IPS-18c (cell line): ENCODE data around the gene DEGS1.
"Not testable (repeated sequence)": the region's sequence is repeated elsewhere in the genome, so short reads cannot be mapped to it uniquely, and the experiment has no call there.

Experiments used
- H3K4me3 ChIP-seq: 2 replicates; pipeline ENCODE4 v1.7.0; 2013; ENCODE audit warnings: low read depth, mild to moderate bottlenecking, low read length, moderate library complexity; ENCODE audit not compliant: insufficient read depth
- H3K9me3 ChIP-seq: one replicate; pipeline ENCODE4 v1.6.1; 2013; ENCODE audit warnings: mild to moderate bottlenecking, low read length, moderate library complexity; ENCODE audit not compliant: control insufficient read depth, insufficient read depth

DEGS1 gene

DNA sequence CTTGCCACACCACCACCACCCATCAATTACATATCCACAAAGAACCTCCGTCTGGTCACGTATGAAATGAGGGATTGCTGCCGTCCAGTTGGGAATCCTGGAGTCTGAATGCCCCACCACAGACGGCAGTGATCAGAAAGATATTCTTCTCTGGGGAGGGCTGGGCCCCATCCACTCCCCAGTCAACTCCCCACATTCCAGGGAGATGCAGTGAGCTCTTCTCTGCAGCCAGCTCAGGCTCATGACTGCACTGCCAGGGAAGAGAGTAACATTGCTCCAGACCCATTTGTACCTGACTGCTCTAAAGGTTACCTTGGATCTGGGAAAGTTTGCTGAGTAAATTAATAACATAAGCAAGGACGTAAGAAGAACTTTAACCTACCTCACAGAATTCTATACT is 18.3 kb downstream of the DEGS1 start:
- Histone ChIP-seq H3K4me3 (no peak overlapping the region), H3K9me3 (no peaks in the 10 kb centered on the region)

DNA sequence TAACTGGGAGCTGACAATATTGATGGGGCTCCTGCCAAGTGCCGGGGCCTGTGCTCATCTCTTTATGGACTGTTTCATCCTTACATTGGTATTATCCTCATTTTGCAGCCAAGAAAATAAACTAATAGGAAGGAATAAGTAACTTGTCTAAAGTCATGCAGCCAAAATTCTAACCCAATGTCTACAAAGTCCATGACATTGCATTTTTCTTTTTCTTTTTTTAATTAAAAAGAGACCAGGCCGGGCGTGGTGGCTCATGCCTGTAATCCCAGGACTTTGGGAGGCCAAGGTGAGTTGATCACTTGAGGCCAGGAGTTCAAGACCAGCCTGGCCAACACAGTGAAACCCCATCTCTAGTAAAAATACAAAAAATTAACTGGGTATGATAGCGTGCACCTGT is 18.8 kb downstream of the DEGS1 start:
- Histone ChIP-seq H3K9me3 (no peaks in the 10 kb centered on the region), H3K4me3 (no peak overlapping the region)

DNA sequence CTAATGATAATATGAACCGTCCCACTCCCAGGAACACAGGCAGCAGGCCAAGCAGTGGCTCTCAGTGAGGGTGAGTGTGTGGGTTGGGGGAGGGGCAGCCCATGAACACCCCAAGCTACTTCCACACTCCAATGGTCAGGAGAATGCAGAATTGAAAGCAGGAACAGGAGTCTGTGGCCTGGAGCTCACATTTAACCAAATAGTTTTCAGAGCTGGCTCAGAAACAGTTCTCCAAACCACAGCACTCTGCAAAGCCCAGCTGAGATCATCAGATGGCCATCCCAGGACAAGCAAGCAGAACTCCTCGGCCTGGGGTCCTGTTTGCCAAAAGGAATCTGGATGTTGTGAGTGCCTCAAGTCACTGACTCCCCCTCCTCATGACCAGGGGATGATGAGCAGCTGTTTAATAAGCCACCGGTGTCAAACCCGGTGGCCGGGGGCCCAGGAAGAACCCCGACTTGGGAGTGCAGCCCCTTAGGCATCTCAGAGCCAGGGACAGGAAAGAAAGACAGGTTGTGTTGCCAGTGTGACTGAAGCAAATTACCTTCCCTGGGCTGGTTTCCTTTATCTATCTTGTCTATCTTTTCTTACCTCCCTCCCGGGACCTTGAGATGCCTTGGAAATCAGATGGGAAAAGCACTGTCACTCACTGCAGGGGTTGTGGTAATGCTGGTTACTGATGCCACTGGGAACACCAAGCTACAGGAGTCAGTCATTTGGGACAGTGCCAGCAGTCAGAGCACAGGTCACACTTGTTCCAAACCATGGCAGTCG is 20.4 kb downstream of the DEGS1 start:
- no peak overlapping the region for H3K4me3 ChIP-seq
- H3K9me3 ChIP-seq: no peaks in the 10 kb centered on the region

DNA sequence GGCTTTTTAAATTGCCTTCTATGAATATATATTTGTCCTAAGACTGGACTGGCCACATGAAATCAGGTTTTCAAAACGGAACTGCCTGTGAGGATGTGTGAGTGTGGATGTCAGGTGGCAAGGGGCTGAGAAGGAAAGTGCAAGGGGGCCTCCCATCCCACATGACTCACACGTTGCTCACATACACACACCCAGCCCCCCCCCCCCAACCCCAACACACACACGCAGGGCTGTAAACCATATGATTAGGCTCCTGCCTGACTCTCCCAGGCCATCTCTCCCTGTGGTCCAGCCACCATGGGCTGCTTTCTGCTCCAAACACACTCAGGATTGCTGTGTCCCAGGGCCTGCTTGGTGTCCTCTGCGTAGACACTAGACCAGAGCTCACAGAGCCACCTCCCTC is 22.4 kb downstream of the DEGS1 start:
- H3K4me3 ChIP-seq: no peak overlapping the region
- no peaks in the 10 kb centered on the region for H3K9me3 ChIP-seq

DNA sequence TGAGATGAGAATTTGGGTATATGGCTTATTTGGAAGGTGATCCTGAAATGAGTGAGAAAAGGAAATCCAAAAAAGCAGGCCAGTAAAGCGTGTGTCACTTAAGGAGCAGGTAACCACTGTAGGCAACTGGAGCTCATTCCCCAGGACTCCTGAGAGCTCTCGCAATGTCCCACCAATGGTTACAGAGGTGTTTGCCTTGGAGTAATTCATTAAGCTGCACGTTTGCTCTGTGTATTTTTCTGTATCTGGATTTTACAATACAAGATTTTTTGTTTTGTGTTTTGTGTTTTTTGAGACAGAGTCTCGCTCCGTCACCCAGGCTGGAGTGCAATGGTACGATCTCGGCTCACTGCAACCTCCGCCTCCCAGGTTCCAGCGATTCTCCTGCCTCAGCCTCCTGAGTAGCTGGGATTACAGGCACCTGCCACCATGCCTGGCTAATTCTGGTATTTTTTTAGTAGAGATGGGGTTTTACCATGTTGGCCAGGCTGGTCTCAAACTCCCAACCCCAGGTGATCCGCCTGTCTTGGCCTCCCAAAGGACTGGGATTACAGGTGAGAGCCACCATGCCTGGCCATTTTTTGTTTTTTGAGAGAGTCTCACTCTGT is 23.0 kb downstream of the DEGS1 start:
- H3K4me3 ChIP-seq, H3K9me3 ChIP-seq: not testable (repeated sequence)

DNA sequence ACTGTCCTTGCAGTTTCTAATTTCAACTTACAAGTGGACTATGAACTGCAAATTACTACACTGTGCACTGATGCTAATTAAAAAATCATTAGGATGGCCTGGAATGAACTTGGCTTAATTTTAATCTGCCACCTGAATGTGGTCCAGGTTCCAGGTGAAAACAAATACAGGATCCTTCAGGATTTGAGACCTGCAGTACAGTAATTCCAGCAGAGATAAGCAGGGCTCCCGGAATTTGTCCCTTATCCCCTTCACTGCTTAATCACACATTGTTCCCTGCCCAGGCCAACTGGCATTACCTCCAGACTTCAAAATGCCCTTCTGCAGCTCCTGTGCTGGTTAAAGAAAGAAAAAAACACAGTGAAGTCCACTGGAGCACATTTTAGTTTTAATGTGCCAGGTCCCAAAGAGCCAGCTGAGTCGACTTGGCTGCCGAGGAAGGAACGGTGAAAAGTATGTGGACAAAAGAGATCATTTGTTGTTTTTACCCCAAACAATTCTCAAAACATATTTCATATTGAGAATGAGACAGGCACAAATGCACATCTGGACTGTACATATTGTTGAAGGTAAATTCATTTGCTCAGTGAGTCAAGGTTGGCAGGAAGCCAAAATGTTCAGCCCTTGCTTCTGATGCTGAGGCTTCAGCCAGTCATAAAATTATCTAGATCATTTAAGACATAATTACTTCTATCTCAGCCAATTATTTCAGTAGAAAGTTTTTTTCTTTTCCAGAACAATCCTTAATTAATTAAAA is 28.3 kb downstream of the DEGS1 start:
- Histone ChIP-seq H3K9me3 (no peaks in the 10 kb centered on the region), H3K4me3 (no peak overlapping the region)

DNA sequence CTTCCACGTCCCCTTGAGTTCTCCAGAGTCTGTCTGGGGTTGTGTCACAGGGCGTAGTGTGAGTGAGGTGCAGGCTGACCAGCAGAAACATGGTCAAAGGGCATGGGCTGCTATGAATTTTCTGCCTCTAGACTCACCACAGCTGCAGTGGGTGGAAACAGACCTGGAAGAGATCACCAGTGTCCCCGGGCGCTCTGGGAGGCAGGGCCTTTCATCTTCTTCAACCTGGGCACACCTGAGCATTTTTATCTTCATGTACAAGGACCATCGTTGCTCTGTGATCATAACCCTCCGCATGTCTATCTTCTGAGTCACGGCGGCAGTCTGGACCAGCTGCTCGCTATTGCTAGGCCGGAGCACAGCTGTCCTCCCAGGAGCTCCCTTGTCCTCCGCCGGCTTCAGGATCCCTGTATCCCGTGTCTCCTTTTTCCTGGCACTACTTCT is 29.6 kb downstream of the DEGS1 start:
- H3K4me3 ChIP-seq: no peak overlapping the region
- no peaks in the 10 kb centered on the region for H3K9me3 ChIP-seq

DNA sequence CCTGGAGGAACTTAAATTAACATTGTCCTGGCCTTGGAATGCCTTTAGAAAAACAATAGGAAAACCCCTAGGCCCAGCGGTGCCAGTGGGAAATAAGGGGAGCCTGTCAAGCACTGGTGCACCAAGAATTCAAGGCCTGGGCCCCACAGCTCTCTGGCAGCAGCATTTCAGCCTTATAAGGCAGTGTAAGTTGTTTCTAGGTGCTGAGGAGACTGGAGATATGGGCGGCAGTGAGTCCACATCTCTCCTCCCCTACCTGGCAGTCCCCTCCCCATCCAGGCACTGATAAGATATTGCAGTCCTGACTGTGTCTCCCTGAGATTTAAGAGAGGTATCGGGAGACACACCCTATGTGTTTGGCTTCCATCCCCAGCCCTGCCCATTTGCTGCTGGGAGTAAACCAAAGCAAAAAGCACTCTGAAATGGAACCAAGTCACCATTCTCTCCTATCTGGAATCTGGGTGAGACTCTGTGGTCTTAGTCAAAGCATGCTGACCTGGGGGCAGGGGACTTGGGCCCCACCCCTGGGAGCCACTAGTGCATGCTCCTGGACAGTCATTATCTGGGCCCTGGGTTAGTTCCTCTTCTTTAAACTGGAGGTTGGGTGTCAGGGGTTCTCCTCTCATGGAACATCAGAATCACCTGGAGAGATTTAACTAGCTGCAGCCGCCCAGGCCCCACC is 30.5 kb downstream of the DEGS1 start:
- no peaks in the 10 kb centered on the region for H3K9me3 ChIP-seq
- no peak overlapping the region for H3K4me3 ChIP-seq

DNA sequence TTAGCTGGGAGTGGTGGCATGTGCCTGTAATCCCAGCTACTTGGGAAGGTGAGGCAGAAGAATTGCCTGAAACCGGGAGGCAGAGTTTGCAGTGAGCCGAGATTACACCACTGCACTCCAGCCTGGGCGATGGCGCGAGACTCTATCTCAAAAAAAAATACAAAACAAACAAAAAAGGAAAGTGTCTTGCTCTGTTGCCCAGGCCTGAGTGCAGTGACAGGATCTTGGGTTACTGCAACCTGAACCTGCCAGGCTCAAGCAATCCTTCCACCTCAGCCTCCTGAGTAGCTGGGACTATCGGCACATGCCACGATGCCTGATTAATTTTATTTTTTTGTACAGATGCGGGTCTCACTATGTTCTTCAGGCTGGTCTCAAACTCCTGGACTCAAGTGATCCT is 33.3 kb downstream of the DEGS1 start:
- no peak overlapping the region for H3K4me3 ChIP-seq

DNA sequence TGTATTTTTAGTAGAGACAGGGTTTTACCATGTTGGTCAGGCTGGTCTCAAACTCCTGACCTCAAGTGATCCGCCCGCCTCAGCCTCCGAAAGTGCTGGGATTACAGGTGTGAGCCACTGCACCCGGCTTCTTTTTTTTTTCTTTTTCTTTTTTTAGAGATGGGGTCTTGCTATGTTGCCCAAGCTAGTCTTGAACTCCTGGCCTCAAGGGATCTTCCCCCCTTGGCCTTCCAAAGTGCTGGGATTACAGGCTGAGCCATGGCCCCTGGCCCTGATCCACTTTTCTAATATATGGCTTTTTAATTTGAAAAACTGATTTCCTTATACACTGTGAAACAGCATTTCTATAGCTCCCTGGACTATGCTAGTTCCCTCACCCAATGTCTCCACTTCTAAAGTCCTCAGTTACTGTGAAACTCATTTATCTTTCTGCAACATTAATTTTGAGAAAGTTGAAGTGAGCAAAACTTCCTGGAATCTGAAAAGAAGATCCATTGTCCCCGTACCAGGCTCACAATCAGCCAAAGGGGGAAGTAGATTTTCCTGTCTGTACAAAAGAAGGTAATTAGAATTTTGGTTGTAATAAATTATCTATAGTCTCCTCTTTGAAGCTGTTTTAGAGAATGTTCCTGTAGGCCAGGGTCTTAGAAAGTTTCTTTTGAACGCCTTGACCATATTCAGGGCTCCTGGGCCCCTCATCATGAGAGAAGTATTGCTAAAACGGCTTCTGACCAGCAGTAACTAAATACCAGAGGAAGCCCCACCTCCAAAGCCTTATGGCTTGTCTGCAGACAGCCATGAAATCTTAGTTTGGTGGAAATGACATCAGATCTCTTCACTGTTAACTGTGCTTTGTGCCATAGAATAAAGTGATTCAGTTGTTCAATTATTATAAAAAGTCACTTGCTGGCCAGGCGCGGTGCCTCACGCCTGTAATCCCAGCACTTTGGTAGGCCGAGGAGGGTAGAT is 34.9 kb downstream of the DEGS1 start:
- no peak overlapping the region for H3K4me3 ChIP-seq
- no peaks in the 10 kb centered on the region for H3K9me3 ChIP-seq

More for the DNA sequence above, 33.3 kb downstream of the DEGS1 start:
- no peaks in the 10 kb centered on the region for H3K9me3 ChIP-seq

DNA sequence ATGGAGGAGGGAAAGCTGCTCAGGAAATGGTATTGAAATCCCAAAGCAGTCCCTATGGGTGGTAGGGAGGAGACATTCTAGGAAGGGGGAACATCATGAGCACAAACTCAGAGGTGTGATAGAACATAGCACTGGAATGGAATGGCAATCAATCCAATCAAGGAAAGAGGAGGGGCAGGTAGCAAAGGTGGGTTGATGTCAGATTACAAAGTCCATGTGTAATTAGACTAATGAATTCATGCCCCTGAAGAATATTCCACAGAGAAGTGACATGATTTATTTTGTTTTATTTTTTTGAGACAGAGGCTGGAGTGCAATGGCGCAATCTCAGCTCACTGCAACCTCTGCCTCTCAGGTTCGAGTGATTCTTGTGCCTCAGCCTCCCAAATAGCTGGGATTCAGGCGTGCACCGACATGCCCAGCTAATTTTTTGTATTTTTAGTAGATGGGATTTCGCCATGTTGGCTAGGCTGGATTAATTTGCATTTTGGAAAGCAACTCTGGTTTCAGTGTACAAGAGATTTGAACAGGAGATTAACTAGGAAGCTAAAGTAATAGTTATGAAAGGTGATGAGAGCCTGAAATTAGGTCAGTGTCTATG is 36.1 kb downstream of the DEGS1 start:
- H3K4me3 ChIP-seq: no peak overlapping the region
- no peaks in the 10 kb centered on the region for H3K9me3 ChIP-seq

DNA sequence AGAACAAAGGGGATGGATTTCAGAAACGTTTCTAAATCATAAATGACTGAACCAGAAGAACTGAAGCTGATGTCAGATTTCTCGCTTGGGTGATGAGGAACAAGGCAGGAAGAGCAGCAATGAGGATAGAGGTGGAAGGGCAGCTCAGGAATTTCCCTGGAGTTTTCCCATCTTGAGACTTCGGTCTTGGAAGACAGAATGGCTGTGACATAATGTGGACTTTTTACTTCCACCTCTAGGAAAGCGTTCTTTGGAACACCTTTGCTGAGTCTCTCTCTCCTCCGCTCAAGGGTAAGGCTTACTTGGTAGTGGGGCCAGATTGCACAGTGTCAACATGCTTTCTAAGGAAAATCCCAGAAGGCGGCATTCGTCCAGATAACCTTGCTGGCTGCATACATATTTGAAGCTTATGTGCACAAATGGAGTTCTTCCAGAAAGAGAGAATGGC is 36.6 kb downstream of the DEGS1 start:
- H3K4me3 ChIP-seq: no peak overlapping the region

DNA sequence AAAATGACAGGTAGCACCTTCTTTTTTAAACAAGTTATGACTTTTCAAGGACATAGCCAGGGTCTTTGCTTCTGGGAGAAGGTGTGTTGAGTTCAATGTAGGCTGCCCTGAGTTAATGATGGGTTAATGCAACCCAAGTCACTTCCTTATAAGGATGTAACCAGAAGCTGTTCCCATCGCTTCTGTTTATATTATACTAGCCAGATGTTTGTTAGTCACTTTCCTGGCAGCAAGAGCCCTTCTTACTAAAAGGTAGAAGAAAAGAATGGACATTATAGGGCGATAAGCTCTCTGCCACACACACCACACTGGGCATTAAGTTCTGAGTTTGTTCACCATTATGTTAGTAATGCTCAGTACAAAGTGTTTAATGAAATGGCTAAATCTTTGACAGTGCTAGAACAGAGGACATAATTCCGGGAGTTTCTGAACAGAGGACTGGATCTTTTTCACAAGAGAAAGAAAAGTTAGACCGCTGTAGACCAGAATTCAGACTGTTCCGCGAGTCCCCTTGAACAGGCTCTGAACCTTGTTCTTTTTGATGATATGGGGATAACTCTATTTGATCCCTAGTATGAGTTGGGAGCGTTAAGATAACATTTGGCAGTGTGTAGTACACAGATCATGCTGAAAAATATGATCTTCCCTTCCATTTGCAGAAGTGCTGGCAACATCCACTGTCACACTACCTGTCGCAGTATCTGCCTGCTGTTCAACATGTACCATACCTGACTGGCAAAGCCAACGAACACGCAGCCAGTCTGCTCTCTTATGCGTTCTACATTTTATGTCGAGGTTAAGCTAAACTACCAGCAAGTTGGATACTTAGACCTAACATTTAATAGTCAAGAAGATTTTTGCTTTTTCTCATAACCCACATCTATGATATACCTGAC is 41.0 kb downstream of the DEGS1 start:
- Histone ChIP-seq H3K9me3 (no peaks in the 10 kb centered on the region), H3K4me3 (no peak overlapping the region)

More for the DNA sequence above, 36.6 kb downstream of the DEGS1 start:
- H3K9me3 ChIP-seq: no peaks in the 10 kb centered on the region

DNA sequence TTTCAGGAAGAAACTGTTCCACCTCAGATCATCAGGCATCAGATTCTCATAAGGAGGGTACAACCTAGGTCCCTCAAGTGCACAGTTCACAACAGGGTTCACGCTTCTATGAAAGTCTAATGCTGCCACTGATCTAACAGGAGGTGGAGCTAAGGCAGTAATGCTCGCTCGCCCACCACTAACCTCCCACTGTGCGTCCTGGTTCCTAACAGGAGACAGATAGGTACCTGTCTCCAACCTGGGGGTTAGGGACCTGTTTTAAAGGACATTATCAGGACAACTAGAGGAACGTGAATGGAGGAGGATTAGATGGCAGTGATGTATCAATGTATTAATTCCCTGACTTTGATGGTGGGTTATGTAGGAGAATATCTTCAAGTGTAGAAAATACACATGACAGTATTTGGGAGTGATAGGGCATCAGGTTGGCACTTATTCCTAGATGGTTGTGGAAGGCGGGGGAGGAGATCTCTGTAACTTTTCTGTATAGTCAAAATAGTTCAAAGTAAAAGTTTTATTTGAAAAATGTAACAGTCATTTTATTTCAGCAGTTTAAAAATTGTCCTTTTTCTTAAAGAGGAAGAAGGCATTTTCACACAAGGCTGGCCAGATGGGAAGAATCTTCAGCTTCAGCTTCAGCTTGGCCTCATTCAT is 43.9 kb downstream of the DEGS1 start:
- Histone ChIP-seq H3K4me3 (no peak overlapping the region), H3K9me3 (no peaks in the 10 kb centered on the region)

DNA sequence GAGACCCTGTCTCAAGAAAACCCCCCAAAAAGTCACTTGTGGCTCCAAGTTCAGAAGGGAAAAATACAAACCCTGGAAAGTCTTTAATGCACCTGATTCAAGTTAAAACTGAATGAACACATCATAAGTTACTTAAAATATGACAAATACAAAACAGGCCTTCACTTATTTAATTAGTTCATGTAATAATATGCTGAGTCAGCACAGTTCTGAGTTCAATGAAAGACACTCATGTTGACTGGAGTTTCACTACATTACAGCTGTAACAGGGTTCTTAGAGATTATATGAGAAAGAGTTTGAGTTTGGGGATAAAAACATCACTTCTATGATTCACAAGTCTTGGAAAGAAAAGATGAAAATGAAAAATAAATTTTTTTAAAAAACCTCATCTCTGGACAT is 51.0 kb downstream of the DEGS1 start:
- no peaks in the 10 kb centered on the region for H3K9me3 ChIP-seq
- H3K4me3 ChIP-seq: no peak overlapping the region
